ENCODE measurements around the gene CD58. TPM values are rescaled to one million over a fixed set of nuclear protein-coding genes. Genes with fewer than 3 reads are reported as not detected.

The CD58 gene
- total and polyA plus RNA-seq, 9 of the 15 experiments (the other 6 are each of a cell fraction or from before 2014, with no cell fraction given): 18.1 to 113 (median 37.4) TPM

DNA sequence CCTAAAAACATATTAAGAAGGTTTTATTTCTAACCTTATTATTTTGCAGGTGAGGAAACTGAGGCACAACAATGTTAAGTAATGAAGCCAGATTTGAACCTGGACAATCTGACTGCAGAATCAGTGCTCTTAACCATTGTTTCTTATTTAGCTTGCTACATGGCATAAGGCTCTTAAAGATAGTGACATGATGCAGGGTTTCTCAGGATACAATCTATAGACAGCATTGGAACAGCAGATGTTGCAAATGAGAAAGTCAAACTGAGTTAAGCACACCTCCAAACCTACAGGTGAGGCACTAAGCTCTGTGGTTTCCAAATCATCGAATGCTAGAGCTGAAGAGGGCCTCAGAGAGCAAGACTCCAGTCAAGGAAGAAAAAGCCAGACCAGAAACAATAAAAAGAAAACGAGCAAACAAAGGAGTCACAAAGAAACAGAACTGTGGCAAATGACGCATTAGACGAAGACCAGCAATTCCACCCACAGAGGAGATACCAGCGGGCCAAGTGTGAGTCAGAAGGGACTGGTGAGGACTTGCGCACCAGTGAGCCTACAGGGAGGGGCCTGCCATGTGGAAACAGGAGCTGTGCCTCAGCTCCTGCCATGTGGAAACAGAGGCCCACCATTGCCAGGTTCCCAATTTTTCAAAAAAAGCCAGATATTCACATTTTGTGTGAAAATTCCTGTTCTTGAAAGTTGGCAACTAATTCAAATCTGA, 14.4 kb downstream of the CD58 start (continued):
- TF ChIP-seq, protein P1, sequence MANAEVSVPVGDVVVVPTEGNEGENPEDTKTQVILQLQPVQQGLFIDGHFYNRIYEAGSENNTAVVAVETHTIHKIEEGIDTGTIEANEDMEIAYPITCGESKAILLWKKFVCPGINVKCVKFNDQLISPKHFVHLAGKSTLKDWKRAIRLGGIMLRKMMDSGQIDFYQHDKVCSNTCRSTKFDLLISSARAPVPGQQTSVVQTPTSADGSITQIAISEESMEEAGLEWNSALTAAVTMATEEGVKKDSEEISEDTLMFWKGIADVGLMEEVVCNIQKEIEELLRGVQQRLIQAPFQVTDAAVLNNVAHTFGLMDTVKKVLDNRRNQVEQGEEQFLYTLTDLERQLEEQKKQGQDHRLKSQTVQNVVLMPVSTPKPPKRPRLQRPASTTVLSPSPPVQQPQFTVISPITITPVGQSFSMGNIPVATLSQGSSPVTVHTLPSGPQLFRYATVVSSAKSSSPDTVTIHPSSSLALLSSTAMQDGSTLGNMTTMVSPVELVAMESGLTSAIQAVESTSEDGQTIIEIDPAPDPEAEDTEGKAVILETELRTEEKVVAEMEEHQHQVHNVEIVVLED (CRISPR knock-in tag; IDR thresholded peaks at IDR 0.05): no peak
- peak; percentile 83 for TF ChIP-seq ATF3 (IDR thresholded peaks at IDR 0.05)
- no peak for TF ChIP-seq ATF3 (CRISPR knock-in tag; conservative IDR thresholded peaks at IDR 0.05)
- no peak for TF ChIP-seq HMG20B (CRISPR knock-in tag; IDR thresholded peaks at IDR 0.05)
- TF ChIP-seq HLTF (IDR thresholded peaks at IDR 0.05): 0 out of 2 replicates have a peak, but pooled peaks have one; percentile 31
- TF ChIP-seq TOE1 (IDR thresholded peaks at IDR 0.05; ENCODE audit: borderline replicate concordance): no peak
- TF ChIP-seq TOE1 (CRISPR knock-in tag; IDR thresholded peaks at IDR 0.05; ENCODE audit: borderline replicate concordance, low read depth): no peak
- TF ChIP-seq RFX5 (IDR thresholded peaks at IDR 0.05; ENCODE audit: low read depth, low read length): no peak
- no peak for TF ChIP-seq ZNF143 (CRISPR knock-in tag; IDR thresholded peaks at IDR 0.05)
- TF ChIP-seq, protein P2, sequence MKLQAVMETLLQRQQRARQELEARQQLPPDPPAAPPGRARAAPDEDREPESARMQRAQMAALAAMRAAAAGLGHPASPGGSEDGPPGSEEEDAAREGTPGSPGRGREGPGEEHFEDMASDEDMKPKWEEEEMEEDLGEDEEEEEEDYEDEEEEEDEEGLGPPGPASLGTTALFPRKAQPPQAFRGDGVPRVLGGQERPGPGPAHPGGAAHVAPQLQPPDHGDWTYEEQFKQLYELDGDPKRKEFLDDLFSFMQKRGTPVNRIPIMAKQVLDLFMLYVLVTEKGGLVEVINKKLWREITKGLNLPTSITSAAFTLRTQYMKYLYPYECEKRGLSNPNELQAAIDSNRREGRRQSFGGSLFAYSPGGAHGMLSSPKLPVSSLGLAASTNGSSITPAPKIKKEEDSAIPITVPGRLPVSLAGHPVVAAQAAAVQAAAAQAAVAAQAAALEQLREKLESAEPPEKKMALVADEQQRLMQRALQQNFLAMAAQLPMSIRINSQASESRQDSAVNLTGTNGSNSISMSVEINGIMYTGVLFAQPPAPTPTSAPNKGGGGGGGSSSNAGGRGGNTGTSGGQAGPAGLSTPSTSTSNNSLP (IDR thresholded peaks at IDR 0.05; ENCODE audit: borderline replicate concordance, low read depth, low read length): no peak
- no peak for TF ChIP-seq THAP12 (CRISPR knock-in tag; IDR thresholded peaks at IDR 0.05)
- TF ChIP-seq PCBP1 (IDR thresholded peaks at IDR 0.05; ENCODE audit: low read depth, low read length, poor library complexity, severe bottlenecking): no peak
- no peak for TF ChIP-seq DACH1 (IDR thresholded peaks at IDR 0.05; ENCODE audit: partially characterized antibody)
- TF ChIP-seq SMARCA5 (IDR thresholded peaks at IDR 0.05): peak; percentile 62; the same call in 1 of the 2 replicates
- no peak for TF ChIP-seq ZBTB43 (CRISPR knock-in tag; IDR thresholded peaks at IDR 0.05)
- TF ChIP-seq ZNF436 (CRISPR knock-in tag; IDR thresholded peaks at IDR 0.05): no peak
- TF ChIP-seq ZNF699 (CRISPR knock-in tag; IDR thresholded peaks at IDR 0.05; ENCODE audit: insufficient replicate concordance): no peak
- no peak for TF ChIP-seq COPS2 (conservative IDR thresholded peaks at IDR 0.05)
- no peak for TF ChIP-seq NR3C1 (CRISPR knock-in tag; IDR thresholded peaks at IDR 0.05)
- TF ChIP-seq CAMTA2 (CRISPR knock-in tag; conservative IDR thresholded peaks at IDR 0.05): no peak
